Transverse colon (tissue), 3 donors: ENCODE results near the gene FBLN7.

ENCODE experiments used
- CTCF ChIP-seq, 5 experiments: fragments of 200-600 bp in 3 of 5; fragments of 450-650 bp in 2 of 5; sonication (generic) in 3 of 5; IDR thresholded peaks; 1 replicate in 2 of 5; 2 replicates in 3 of 5; pipeline ENCODE4 v1.5.1; 2016 to 2017; ENCODE audit warnings: antibody characterized with exemption in 5 of 5, inconsistent platforms in 3 of 5, mild to moderate bottlenecking in 2 of 5, moderate library complexity in 1 of 5
- EP300 ChIP-seq: sonication (generic); formaldehyde crosslinking; IDR thresholded peaks from one replicate; pipeline ENCODE4 v1.6.1; 2017; ENCODE audit warnings: antibody characterized with exemption, low read depth
- POLR2A ChIP-seq: fragments of 450-650 bp; IDR thresholded peaks from one replicate; pipeline ENCODE4 v1.6.1; 2016; ENCODE audit warnings: antibody characterized with exemption, mild to moderate bottlenecking, moderate library complexity

GRCh38 chr2:112220186-112220585 is 82.0 kb downstream of the FBLN7 start:
- TF ChIP-seq POLR2A = no peak
- no peak for TF ChIP-seq CTCF (IDR thresholded peaks at IDR 0.05)
- no peak for TF ChIP-seq EP300
